ENCODE results near the gene CDH4. TPM values are rescaled to one million over a fixed set of nuclear protein-coding genes. Genes with fewer than 3 reads are reported as not detected.

The CDH4 gene
- total and polyA plus RNA-seq, 2 of the 8 experiments (the other 6 are each of a cell fraction or from before 2014, with no cell fraction given): 4.3 to 7.9 TPM

DNA sequence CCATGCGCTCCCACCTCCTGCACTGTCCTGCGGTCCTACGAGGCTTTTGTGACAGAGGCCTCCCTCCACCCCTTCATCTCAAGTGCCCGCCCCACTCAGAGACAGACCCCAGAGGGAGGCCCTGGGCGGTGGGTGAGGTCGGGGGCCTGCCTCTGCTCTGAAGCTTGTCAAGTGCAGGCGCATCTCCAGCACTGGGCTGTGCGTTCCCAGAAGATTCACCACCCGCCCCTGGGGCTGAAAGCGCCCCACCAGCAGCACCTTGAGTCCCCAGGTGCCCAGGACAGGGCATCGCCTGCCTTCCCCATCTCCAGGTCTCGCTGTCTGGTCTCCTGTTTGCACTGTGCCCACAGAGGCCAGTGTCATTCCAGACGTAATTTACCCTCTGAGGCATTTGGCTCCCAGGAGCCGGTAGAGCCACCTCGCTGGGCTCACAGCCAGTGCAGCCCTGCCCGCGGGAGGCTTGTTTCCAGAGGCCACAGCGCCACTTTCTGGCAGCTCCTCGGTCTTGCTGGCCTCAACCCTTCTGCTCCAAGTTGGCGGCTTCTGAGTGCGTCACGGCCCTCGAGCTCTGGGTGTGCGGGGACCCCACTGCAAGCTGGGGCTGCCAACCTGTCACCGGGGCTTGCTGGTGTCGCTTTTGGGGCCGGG, 622.5 kb downstream of the CDH4 start:
- CTCF ChIA-PET (ENCODE audit: partially characterized antibody): interaction anchor here (0.8 to 5.0 kb wide), 25 partner anchors 9 to 791 kb away, joined by 3 to 45 read pairs (median 4); no protein-coding TSS in a partner anchor
- FAIRE-seq: no peak
- TF ChIP-seq SAP30 (IDR thresholded peaks at IDR 0.05; ENCODE audit: insufficient read depth, insufficient replicate concordance, low read length) (no peak), PHF8 (conservative IDR thresholded peaks at IDR 0.05; ENCODE audit: low read depth, low read length) (no peak), RAD21 (IDR thresholded peaks at IDR 0.05 in 1 of 2, conservative IDR thresholded peaks at IDR 0.05 in 1 of 2; ENCODE audit: low read depth in 2 of 2, low read length in 2 of 2) (peak; percentile 93 to 94), TAF7 (optimal IDR thresholded peaks at IDR 0.05; ENCODE audit: borderline replicate concordance, low read depth, low read length) (no peak), POLR2AphosphoS5 (IDR thresholded peaks at IDR 0.05; ENCODE audit: low read depth, low read length) (no peak), SIX5 (IDR thresholded peaks at IDR 0.05; ENCODE audit: low read depth, low read length) (no peak), CBX8 (IDR thresholded peaks at IDR 0.05; ENCODE audit: borderline replicate concordance, low read depth, low read length) (no peak), NRF1 (IDR thresholded peaks at IDR 0.05; ENCODE audit: low read depth, low read length) (no peak), CREB1 (IDR thresholded peaks at IDR 0.05) (no peak; the same call in 1 of the 2 replicates)
- TF ChIP-seq, protein P1, sequence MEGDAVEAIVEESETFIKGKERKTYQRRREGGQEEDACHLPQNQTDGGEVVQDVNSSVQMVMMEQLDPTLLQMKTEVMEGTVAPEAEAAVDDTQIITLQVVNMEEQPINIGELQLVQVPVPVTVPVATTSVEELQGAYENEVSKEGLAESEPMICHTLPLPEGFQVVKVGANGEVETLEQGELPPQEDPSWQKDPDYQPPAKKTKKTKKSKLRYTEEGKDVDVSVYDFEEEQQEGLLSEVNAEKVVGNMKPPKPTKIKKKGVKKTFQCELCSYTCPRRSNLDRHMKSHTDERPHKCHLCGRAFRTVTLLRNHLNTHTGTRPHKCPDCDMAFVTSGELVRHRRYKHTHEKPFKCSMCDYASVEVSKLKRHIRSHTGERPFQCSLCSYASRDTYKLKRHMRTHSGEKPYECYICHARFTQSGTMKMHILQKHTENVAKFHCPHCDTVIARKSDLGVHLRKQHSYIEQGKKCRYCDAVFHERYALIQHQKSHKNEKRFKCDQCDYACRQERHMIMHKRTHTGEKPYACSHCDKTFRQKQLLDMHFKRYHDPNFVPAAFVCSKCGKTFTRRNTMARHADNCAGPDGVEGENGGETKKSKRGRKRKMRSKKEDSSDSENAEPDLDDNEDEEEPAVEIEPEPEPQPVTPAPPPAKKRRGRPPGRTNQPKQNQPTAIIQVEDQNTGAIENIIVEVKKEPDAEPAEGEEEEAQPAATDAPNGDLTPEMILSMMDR (IDR thresholded peaks at IDR 0.05; ENCODE audit: control extremely low read depth in 1 of 3, insufficient read depth in 1 of 3, low read depth in 1 of 3, low read length in 3 of 3): peak; percentile 85 to 94 (median 88)

More for the DNA sequence above, 622.5 kb downstream of the CDH4 start:
- Histone ChIP-seq H3K4ac (replicated peaks; ENCODE audit: insufficient read length, low read depth, low read length) (no peak overlapping the region), H3K36me3 (ENCODE audit: control insufficient read depth in 2 of 4, insufficient read depth in 4 of 4, low read length in 3 of 4) (no peaks in the 10 kb centered on the region), H2BK120ac (replicated peaks; ENCODE audit: low read depth, low read length) (no peak overlapping the region), H3K9me3 (ENCODE audit: insufficient read depth in 2 of 2, low read depth in 1 of 2, low read length in 1 of 2) (peaks cover 9 to 17% of the 10 kb centered on the region in 2 experiments; a peak in 3 of 4 replicates), H3K27me3 (replicated peaks in 1 of 4; ENCODE audit: control insufficient read depth in 3 of 4, extremely low read depth in 1 of 4, insufficient read depth in 3 of 4, low read length in 3 of 4) (no peaks in the 10 kb centered on the region; a peak in 2 of 7 replicates), H4K8ac (ENCODE audit: extremely low read depth, insufficient read depth, low read length) (no peak overlapping the region), H3K4me2 (ENCODE audit: insufficient read depth in 1 of 2, low read depth in 2 of 2, low read length in 2 of 2) (no peak overlapping the region), H3K14ac (ENCODE audit: insufficient read length) (no peak overlapping the region), H2BK5ac (ENCODE audit: low read depth, low read length) (no peak overlapping the region), H3K79me1 (ENCODE audit: low read depth, low read length) (no peaks in the 10 kb centered on the region), H2BK15ac (ENCODE audit: low read length) (no peak overlapping the region), H2BK20ac (ENCODE audit: low read length) (no peak overlapping the region), H4K91ac (replicated peaks; ENCODE audit: insufficient read length, low read length) (no peak overlapping the region), H3K27ac (ENCODE audit: low read depth, low read length) (no peak overlapping the region), H3K23ac (ENCODE audit: insufficient read length) (no peak overlapping the region), H2BK12ac (ENCODE audit: low read depth, low read length) (no peak overlapping the region), H3K4me1 (replicated peaks in 1 of 4; ENCODE audit: control insufficient read depth in 3 of 4, insufficient read depth in 4 of 4, low read length in 3 of 4) (no peaks in the 10 kb centered on the region), H3K18ac (ENCODE audit: extremely low read depth, low read length) (no peak overlapping the region), H4K5ac (ENCODE audit: insufficient read length, low read depth, low read length) (no peak overlapping the region), H3K79me2 (ENCODE audit: control insufficient read depth in 1 of 2, insufficient read depth in 2 of 2, low read length in 2 of 2) (no peaks in the 10 kb centered on the region), H4K20me1 (replicated peaks in 1 of 2; ENCODE audit: control insufficient read depth in 1 of 2, insufficient read depth in 2 of 2, low read length in 2 of 2) (no peaks in the 10 kb centered on the region), H2AK5ac (ENCODE audit: low read depth, low read length) (no peak overlapping the region), H2AFZ (ENCODE audit: low read length) (no peak overlapping the region), H3K9ac (replicated peaks in 1 of 4; ENCODE audit: extremely low read depth in 1 of 4, low read depth in 3 of 4, low read length in 3 of 4) (no peak overlapping the region), H3K56ac (replicated peaks; ENCODE audit: insufficient read length, low read depth, low read length) (no peak overlapping the region), H3K23me2 (ENCODE audit: low read depth, low read length) (no peaks in the 10 kb centered on the region), H3K4me3 (ENCODE audit: extremely low read depth in 1 of 4, insufficient read depth in 2 of 4, low read depth in 3 of 4, low read length in 4 of 4) (no peak overlapping the region)
- DNase-seq (ENCODE audit: low read depth in 1 of 2, low spot score in 2 of 2): peak; percentile 36 to 77
- POLR2A ChIA-PET (ENCODE audit: partially characterized antibody): no interaction called here
- WGBS, 2 experiments (ENCODE audit: extremely low coverage in 1 of 2, insufficient coverage in 1 of 2, insufficient read length in 1 of 2, insufficient replicate concordance in 2 of 2, low coverage in 1 of 2, low lambda C conversion rate in 2 of 2, missing lambda C conversion rate in 1 of 2): 73% methylated on average over 26 of the region's 27 CpGs; no CpG with 5 or more reads in 1 of the 2 experiments

Measured in H1 (cell line).